ENCODE data around the gene RBFOX1. TPM values are rescaled to one million over a fixed set of nuclear protein-coding genes. Genes with fewer than 3 reads are reported as not detected.

The RBFOX1 gene
- total RNA-seq, 3 donors from 2014 or later, result 4.1 to 7.7 (median 5.1) TPM

GRCh38 chr16:7366041-7366440 is 33.4 kb downstream of the RBFOX1 start:
- Histone ChIP-seq H3K4me1 (ENCODE audit: low read depth) (no peaks in the 10 kb centered on the region), H3K4me3 (no peak overlapping the region), H3K36me3 (ENCODE audit: low read depth) (no peaks in the 10 kb centered on the region), H3K9me3 (no peaks in the 10 kb centered on the region)
- no peak for ATAC-seq
- no peak for DNase-seq
- TF ChIP-seq CTCF (IDR thresholded peaks at IDR 0.05), result no peak
- intact Hi-C loops (cut with DNase I, micrococcal nuclease), result no loop called here

- no peak for TF ChIP-seq CTCF (IDR thresholded peaks at IDR 0.05)
- intact Hi-C loops (cut with DNase I, micrococcal nuclease), result no loop called here
- no peak for DNase-seq
- Histone ChIP-seq H3K4me3 (no peak overlapping the region), H3K36me3 (ENCODE audit: low read depth) (no peaks in the 10 kb centered on the region), H3K9me3 (no peaks in the 10 kb centered on the region), H3K4me1 (ENCODE audit: low read depth) (no peaks in the 10 kb centered on the region)
- no peak for ATAC-seq
Observed at GRCh38 chr16:7366993-7367880, 34.6 kb downstream of the RBFOX1 start.

GRCh38 chr16:7369204-7369603 is 36.6 kb downstream of the RBFOX1 start:
- Histone ChIP-seq H3K4me3 (no peak overlapping the region), H3K36me3 (ENCODE audit: low read depth) (no peaks in the 10 kb centered on the region), H3K4me1 (ENCODE audit: low read depth) (no peaks in the 10 kb centered on the region), H3K9me3 (no peaks in the 10 kb centered on the region)
- no peak for TF ChIP-seq CTCF (IDR thresholded peaks at IDR 0.05)
- DNase-seq (no peak), ATAC-seq (no peak)
- intact Hi-C loops (cut with DNase I, micrococcal nuclease), result no loop called here

- Histone ChIP-seq H3K4me1 (ENCODE audit: low read depth) (no peaks in the 10 kb centered on the region), H3K36me3 (ENCODE audit: low read depth) (no peaks in the 10 kb centered on the region), H3K9me3 (no peaks in the 10 kb centered on the region), H3K4me3 (no peak overlapping the region)
- no peak for DNase-seq
- ATAC-seq, result no peak
- no peak for TF ChIP-seq CTCF (IDR thresholded peaks at IDR 0.05)
- intact Hi-C loops (cut with DNase I, micrococcal nuclease), result no loop called here
Observed at GRCh38 chr16:7372095-7372494, 39.5 kb downstream of the RBFOX1 start.

- no peak overlapping the region for H3K4me3 ChIP-seq
- intact Hi-C loops (cut with DNase I, micrococcal nuclease), result no loop called here
- H3K9me3 ChIP-seq, result no peaks in the 10 kb centered on the region
- H3K36me3 ChIP-seq (ENCODE audit: low read depth), result no peaks in the 10 kb centered on the region
- ATAC-seq (no peak), DNase-seq (no peak)
- H3K4me1 ChIP-seq (ENCODE audit: low read depth), result no peaks in the 10 kb centered on the region
- TF ChIP-seq CTCF (IDR thresholded peaks at IDR 0.05), result no peak
Observed at GRCh38 chr16:7373776-7374175, 41.1 kb downstream of the RBFOX1 start.
